ENCODE data around the gene DAD1.

Gene DAD1

DNA sequence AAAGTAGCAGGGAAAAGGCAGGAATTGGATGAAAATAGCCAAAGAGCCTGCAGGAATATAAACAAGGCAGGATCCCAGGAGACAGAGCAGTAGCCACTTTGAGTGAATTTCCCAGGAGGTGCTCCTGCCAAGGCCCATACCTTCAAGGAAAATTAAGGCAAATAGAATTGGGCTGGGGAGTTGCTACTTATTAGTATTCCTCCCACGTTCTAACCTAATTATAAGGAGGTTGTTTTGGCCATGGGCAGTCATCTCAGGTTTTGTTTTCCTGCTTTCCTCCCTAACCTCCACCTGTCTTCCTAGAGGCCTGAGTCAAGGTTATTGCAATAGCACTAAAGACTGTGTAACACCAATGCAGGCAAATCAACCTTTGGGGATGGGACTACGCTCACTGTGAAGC, 73.1 kb downstream of the DAD1 start:
- DNase-seq (ENCODE audit: low read depth): no peak

All from T follicular helper cell (primary cell).